ENCODE results near the gene LTO1. TPM values are rescaled to one million over a fixed set of nuclear protein-coding genes. Genes with fewer than 3 reads are reported as not detected.

Gene LTO1
- total and polyA plus RNA-seq, 2 of the 13 experiments (the other 11 are each of a cell fraction or from before 2014, with no cell fraction given) = 11.8 to 15.0 TPM

GRCh38 chr11:69630017-69630416, 45.1 kb downstream of the LTO1 start:
- WGBS (ENCODE audit: low lambda C conversion rate) = 79% methylated on average over 2 of the region's 2 CpGs
- H3K4me1 ChIP-seq (ENCODE audit: insufficient read depth, low read length) = peaks cover 8% of the 10 kb centered on the region
- H3K27me3 ChIP-seq (ENCODE audit: control insufficient read depth in 1 of 2, insufficient read depth in 2 of 2, low read length in 2 of 2) = peaks cover 0 to 17% of the 10 kb centered on the region in 2 experiments; a peak in 3 of 5 replicates
- ATAC-seq (no peak), DNase-seq (ENCODE audit: low spot score) (no peak), FAIRE-seq (no peak)
- H4K20me1 ChIP-seq (ENCODE audit: insufficient read depth, low read length) = no peaks in the 10 kb centered on the region
- H3K4me2 ChIP-seq (ENCODE audit: low read depth, low read length) = no peak overlapping the region
- CTCF ChIA-PET (ENCODE audit: low intra/inter-chr PET ratio, low total read pairs) = no interaction called here
- no peak overlapping the region for H3K27ac ChIP-seq (ENCODE audit: extremely low read length, insufficient read depth, low read length)
- intact Hi-C loops (cut with micrococcal nuclease; ENCODE audit: unreplicated experiment) = no loop called here
- no peak overlapping the region for H2AFZ ChIP-seq (ENCODE audit: low read length)
- H3K79me2 ChIP-seq (ENCODE audit: insufficient read depth, low read length) = no peaks in the 10 kb centered on the region
- TF ChIP-seq USF2 (IDR thresholded peaks at IDR 0.05; ENCODE audit: low read depth, low read length) = peak; percentile 8; the same call in 1 of the 2 replicates
- no peak; the same call in 1 of the 2 replicates for TF ChIP-seq USF2 (CRISPR knock-in tag; IDR thresholded peaks at IDR 0.05; ENCODE audit: borderline replicate concordance)
- no peak for TF ChIP-seq CBX5 (CRISPR knock-in tag; IDR thresholded peaks at IDR 0.05; ENCODE audit: borderline replicate concordance)
- no peak for TF ChIP-seq ZFP41 (CRISPR knock-in tag; IDR thresholded peaks at IDR 0.05; ENCODE audit: borderline replicate concordance)
- no peak for TF ChIP-seq ATAD3A (CRISPR knock-in tag; IDR thresholded peaks at IDR 0.05)
- TF ChIP-seq HCFC1 (IDR thresholded peaks at IDR 0.05; ENCODE audit: low read depth, low read length) = 0 out of 2 replicates have a peak, but pooled peaks have one; percentile 27
- peak; percentile 84 for TF ChIP-seq ZNF143 (CRISPR knock-in tag; IDR thresholded peaks at IDR 0.05)
- TF ChIP-seq RARA (CRISPR knock-in tag; IDR thresholded peaks at IDR 0.05) = no peak
- TF ChIP-seq THAP11 (CRISPR knock-in tag; IDR thresholded peaks at IDR 0.05) = peak; percentile 93
- no peak for TF ChIP-seq TIGD3 (CRISPR knock-in tag; IDR thresholded peaks at IDR 0.05; ENCODE audit: borderline replicate concordance)
- no peak for TF ChIP-seq MAX (IDR thresholded peaks at IDR 0.05)
- peak; percentile 47; the same call in 1 of the 2 replicates for TF ChIP-seq NFYB (CRISPR knock-in tag; IDR thresholded peaks at IDR 0.05)
- TF ChIP-seq NFYC (CRISPR knock-in tag; IDR thresholded peaks at IDR 0.05) = peak; percentile 47
- POLR2A ChIA-PET = no interaction called here
- no TSS peak for BruUV-seq (replicated peaks)
- H3K4me3 ChIP-seq (replicated peaks in 1 of 3; ENCODE audit: insufficient read depth in 1 of 3, low read depth in 2 of 3, low read length in 3 of 3) = no peak overlapping the region
- H3K9ac ChIP-seq (ENCODE audit: insufficient read depth, low read depth, low read length) = no peak overlapping the region
- no peaks in the 10 kb centered on the region for H3K36me3 ChIP-seq (replicated peaks in 1 of 2; ENCODE audit: control insufficient read depth in 1 of 2, insufficient read depth in 2 of 2, low read length in 2 of 2)
- H3K9me3 ChIP-seq (ENCODE audit: low read length) = no peaks in the 10 kb centered on the region
- in situ Hi-C loops (cut with HindIII; ENCODE audit: extremely low pct_ligation_motif_present, low pct_unique_long_range_greater_than_20kb) = loop anchor here (25.0 kb wide), 1 partner anchor 193 kb away; no protein-coding TSS in a partner anchor

All from HepG2 (cell line).